ENCODE measurements around the gene C11orf21. TPM values are rescaled to one million over a fixed set of nuclear protein-coding genes. Genes with fewer than 3 reads are reported as not detected.

Gene C11orf21
- total RNA-seq, 1 experiment from 2014 or later, result 0.09 TPM

DNA sequence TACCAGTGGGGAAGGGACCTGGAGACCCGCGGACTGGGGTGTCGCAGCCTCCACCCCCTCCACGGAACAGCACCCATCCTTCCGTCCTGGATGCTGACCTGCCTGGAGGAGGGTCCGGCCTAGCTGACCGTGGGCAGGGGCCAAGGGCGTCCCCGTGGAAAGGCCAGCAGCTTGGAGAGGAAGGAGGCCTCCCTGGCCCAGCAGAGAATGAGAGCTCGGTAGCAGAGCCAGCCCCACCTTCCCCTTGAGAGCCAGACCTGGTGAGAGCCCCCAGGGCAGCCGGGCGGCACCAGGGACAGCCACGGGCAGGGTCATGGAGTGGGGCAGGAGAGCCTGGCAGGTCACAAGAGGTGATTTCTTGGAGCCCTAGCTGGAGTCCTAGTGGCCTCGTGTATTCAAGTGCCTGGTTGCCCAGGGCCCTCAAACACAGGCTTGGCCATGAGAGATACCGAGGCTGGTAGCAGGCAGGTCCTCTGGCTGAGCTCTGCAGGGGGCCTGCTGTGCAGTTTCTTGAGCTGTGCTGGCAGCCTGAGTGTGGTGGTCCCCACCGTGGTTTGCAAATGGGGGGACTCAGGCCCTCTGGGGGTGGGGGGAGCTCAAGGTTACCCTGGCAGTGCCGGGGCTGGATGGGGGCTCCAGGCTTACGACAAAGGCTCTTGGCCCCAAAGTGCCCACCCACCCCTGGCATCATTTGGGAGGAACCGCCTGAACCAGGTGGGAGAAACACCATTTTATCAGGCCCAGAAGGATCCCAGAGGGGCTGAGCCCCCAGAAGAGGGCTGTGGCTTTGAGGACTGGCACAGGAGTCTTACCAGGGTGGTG lies 7.7 kb upstream of the C11orf21 start:
- CTCF ChIA-PET, result interaction anchor here (0.6 to 9.8 kb wide), 3 partner anchors 106 to 121 kb away, joined by 3 to 128 read pairs (median 3); no protein-coding TSS in a partner anchor
- no TSS peak for BruUV-seq (replicated peaks)
- H3K36me3 ChIP-seq (ENCODE audit: control insufficient read depth, insufficient read depth, low read length), result no peaks in the 10 kb centered on the region
- no peaks in the 10 kb centered on the region for H3K36me3 Mint-ChIP-seq (ENCODE audit: insufficient read depth, unreplicated experiment)
- intact Hi-C loops (cut with micrococcal nuclease; ENCODE audit: unreplicated experiment), result loop anchor here (5.0 kb wide), 1 partner anchor 223 kb away; no protein-coding TSS in a partner anchor
- H3K9me3 ChIP-seq, result no peaks in the 10 kb centered on the region
- POLR2A ChIA-PET, result interaction anchor here (0.6 to 0.7 kb wide), 2 partner anchors 69 to 72 kb away, joined by 3 to 5 read pairs; no protein-coding TSS in a partner anchor
- H3K27me3 ChIP-seq (replicated peaks; ENCODE audit: control insufficient read depth, insufficient read depth, low read length), result no peaks in the 10 kb centered on the region
- H3K27ac Mint-ChIP-seq (ENCODE audit: unreplicated experiment), result no peak overlapping the region
- H3K27me3 Mint-ChIP-seq (ENCODE audit: insufficient read depth, unreplicated experiment), result no peaks in the 10 kb centered on the region
- peaks cover 13% of the 10 kb centered on the region for H3K4me1 ChIP-seq
- H3K4me3 ChIP-seq (ENCODE audit: low read depth, low read length), result no peak overlapping the region
- no peaks in the 10 kb centered on the region for H3K4me1 Mint-ChIP-seq (ENCODE audit: low read depth, unreplicated experiment)
- H3K9me3 Mint-ChIP-seq (ENCODE audit: unreplicated experiment), result no peaks in the 10 kb centered on the region
- TF ChIP-seq, protein P1, sequence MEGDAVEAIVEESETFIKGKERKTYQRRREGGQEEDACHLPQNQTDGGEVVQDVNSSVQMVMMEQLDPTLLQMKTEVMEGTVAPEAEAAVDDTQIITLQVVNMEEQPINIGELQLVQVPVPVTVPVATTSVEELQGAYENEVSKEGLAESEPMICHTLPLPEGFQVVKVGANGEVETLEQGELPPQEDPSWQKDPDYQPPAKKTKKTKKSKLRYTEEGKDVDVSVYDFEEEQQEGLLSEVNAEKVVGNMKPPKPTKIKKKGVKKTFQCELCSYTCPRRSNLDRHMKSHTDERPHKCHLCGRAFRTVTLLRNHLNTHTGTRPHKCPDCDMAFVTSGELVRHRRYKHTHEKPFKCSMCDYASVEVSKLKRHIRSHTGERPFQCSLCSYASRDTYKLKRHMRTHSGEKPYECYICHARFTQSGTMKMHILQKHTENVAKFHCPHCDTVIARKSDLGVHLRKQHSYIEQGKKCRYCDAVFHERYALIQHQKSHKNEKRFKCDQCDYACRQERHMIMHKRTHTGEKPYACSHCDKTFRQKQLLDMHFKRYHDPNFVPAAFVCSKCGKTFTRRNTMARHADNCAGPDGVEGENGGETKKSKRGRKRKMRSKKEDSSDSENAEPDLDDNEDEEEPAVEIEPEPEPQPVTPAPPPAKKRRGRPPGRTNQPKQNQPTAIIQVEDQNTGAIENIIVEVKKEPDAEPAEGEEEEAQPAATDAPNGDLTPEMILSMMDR (IDR thresholded peaks at IDR 0.05; ENCODE audit: insufficient read depth in 1 of 2, low read depth in 1 of 2, low read length in 1 of 2, severe bottlenecking in 1 of 2, unreplicated experiment in 1 of 2), result no peak
- H3K4me3 Mint-ChIP-seq (ENCODE audit: unreplicated experiment), result no peak overlapping the region
- DNase-seq, result no peak

DNA sequence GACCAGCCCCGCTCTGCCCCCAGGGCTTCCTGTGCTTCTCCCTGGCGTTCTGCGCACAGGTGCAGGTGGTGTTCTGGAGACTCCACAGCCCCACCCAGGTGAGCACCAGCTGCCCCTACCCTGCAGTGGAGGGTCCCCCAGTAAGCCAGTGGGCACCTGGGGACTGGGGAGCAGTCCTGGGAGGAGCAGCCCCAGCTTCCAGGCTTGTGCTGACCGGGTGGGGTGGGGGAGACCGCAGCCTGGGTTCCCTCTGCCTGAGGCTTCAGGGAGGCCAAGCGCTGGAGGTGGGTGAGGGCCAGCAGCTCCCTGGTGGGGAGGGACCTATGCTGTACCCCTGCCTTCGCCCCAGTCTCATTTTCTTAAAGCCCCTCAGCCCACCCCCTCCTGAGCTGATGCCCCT lies 7.0 kb upstream of the C11orf21 start:
- H3K27ac Mint-ChIP-seq (ENCODE audit: unreplicated experiment), result no peak overlapping the region
- no peaks in the 10 kb centered on the region for H3K27me3 Mint-ChIP-seq (ENCODE audit: insufficient read depth, unreplicated experiment)
- H3K9me3 ChIP-seq, result no peaks in the 10 kb centered on the region
- TF ChIP-seq, protein P1 (IDR thresholded peaks at IDR 0.05; ENCODE audit: insufficient read depth in 1 of 2, low read depth in 1 of 2, low read length in 1 of 2, severe bottlenecking in 1 of 2, unreplicated experiment in 1 of 2), result no peak
- H3K9me3 Mint-ChIP-seq (ENCODE audit: unreplicated experiment), result no peaks in the 10 kb centered on the region
- no peaks in the 10 kb centered on the region for H3K27me3 ChIP-seq (replicated peaks; ENCODE audit: control insufficient read depth, insufficient read depth, low read length)
- intact Hi-C loops (cut with micrococcal nuclease; ENCODE audit: unreplicated experiment), result loop anchor here (5.0 kb wide), 1 partner anchor 224 kb away; no protein-coding TSS in a partner anchor
- POLR2A ChIA-PET, result interaction anchor here (0.6 kb wide), 1 partner anchor 72 kb away, joined by 3 read pairs; no protein-coding TSS in a partner anchor
- no peaks in the 10 kb centered on the region for H3K36me3 ChIP-seq (ENCODE audit: control insufficient read depth, insufficient read depth, low read length)
- CTCF ChIA-PET, result interaction anchor here (0.6 to 9.8 kb wide), 3 partner anchors 106 to 121 kb away, joined by 3 to 128 read pairs (median 3); no protein-coding TSS in a partner anchor
- no peak overlapping the region for H3K4me3 ChIP-seq (ENCODE audit: low read depth, low read length)
- DNase-seq, result no peak
- BruUV-seq (replicated peaks), result no TSS peak
- no peaks in the 10 kb centered on the region for H3K4me1 Mint-ChIP-seq (ENCODE audit: low read depth, unreplicated experiment)
- H3K4me3 Mint-ChIP-seq (ENCODE audit: unreplicated experiment), result no peak overlapping the region
- H3K36me3 Mint-ChIP-seq (ENCODE audit: insufficient read depth, unreplicated experiment), result no peaks in the 10 kb centered on the region
- H3K4me1 ChIP-seq, result peaks cover 21% of the 10 kb centered on the region

DNA sequence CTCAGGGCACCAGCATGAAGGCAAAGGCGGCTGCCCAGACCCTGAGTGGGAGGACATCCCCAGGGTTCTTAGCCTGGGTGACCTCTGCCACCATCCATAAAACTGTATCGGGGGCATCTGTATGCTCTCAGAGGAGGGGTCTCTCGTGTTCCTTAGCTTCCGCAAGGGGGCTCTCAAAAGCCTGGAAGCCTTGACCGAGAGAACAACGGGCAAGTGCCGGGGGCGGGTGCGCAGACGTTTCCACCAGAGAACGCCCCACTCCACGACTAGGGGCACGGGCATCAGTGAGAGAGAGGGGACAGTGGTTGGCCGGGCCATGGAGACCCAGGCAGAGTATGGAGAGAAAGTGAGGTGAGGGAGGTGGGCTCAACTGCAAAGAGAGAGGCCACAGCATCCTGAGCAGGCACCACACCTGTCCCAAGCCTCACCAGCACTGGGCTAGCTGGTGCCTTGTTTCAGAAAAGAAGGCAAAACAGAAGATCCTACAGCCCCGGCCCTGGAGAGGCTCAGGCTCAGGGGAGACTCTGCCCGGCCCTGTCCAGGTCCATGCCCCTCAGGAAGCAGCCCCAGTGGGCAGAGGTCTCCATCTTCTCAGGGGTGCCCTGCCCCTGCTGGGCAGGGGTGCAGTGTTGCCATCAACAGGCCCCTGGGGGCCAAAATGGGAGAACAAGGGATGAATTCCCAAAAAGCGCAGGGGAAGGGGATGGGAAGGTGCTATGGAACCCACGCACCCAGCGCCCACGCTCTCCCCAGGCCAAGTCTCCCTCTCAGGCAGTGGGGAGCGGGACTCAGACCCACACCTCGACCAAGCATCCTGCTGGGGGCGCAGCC lies 6.0 kb upstream of the C11orf21 start:
- H3K4me1 Mint-ChIP-seq (ENCODE audit: low read depth, unreplicated experiment), result no peaks in the 10 kb centered on the region
- no peak overlapping the region for H3K4me3 ChIP-seq (ENCODE audit: low read depth, low read length)
- H3K27ac Mint-ChIP-seq (ENCODE audit: unreplicated experiment), result no peak overlapping the region
- BruUV-seq (replicated peaks), result no TSS peak
- peaks cover 31% of the 10 kb centered on the region for H3K4me1 ChIP-seq
- H3K27me3 ChIP-seq (replicated peaks; ENCODE audit: control insufficient read depth, insufficient read depth, low read length), result no peaks in the 10 kb centered on the region
- no peak overlapping the region for H3K4me3 Mint-ChIP-seq (ENCODE audit: unreplicated experiment)
- no peaks in the 10 kb centered on the region for H3K9me3 ChIP-seq
- intact Hi-C loops (cut with micrococcal nuclease; ENCODE audit: unreplicated experiment), result loop anchor here (5.0 kb wide), 1 partner anchor 225 kb away; no protein-coding TSS in a partner anchor
- H3K36me3 ChIP-seq (ENCODE audit: control insufficient read depth, insufficient read depth, low read length), result no peaks in the 10 kb centered on the region
- H3K9me3 Mint-ChIP-seq (ENCODE audit: unreplicated experiment), result no peaks in the 10 kb centered on the region
- no peaks in the 10 kb centered on the region for H3K36me3 Mint-ChIP-seq (ENCODE audit: insufficient read depth, unreplicated experiment)
- DNase-seq, result no peak
- no peaks in the 10 kb centered on the region for H3K27me3 Mint-ChIP-seq (ENCODE audit: insufficient read depth, unreplicated experiment)
- CTCF ChIA-PET, result interaction anchor here (9.8 kb wide), 1 partner anchor 113 kb away, joined by 128 read pairs; no protein-coding TSS in a partner anchor
- TF ChIP-seq, protein P1 (IDR thresholded peaks at IDR 0.05; ENCODE audit: insufficient read depth in 1 of 2, low read depth in 1 of 2, low read length in 1 of 2, severe bottlenecking in 1 of 2, unreplicated experiment in 1 of 2), result no peak
- POLR2A ChIA-PET, result no interaction called here

All from Caco-2 (cell line).